Stimulated activated CD8-positive, alpha-beta memory T cell treated with anti-CD3 and anti-CD28 coated beads, Interleukin-4, amount 100 ng/mL, for 24 hours (primary cell): ENCODE results near the gene OR11H6.
"Not testable (repeated sequence)": the region's sequence is repeated elsewhere in the genome, so short reads cannot be mapped to it uniquely, and the experiment has no call there.

Source experiments
- DNase-seq: peaks from one replicate; pipeline ENCODE4 v3.0.0-alpha.2; 2020; ENCODE audit warnings: low read depth

OR11H6 gene

GRCh38 chr14:20223410-20223809 is at the start of gene OR11H6:
Gene OR11H6 (plus strand): TSS chr14:20223710. CDS start chr14:20223710, 0 bp downstream.
- no peak for DNase-seq

- DNase-seq, result not testable (repeated sequence)
Observed at GRCh38 chr14:20174205-20174604, 49.3 kb upstream of the OR11H6 start.

- DNase-seq, result no peak
Observed at GRCh38 chr14:20176330-20176729, 47.2 kb upstream of the OR11H6 start.

- no peak for DNase-seq
Observed at GRCh38 chr14:20177433-20177974, 46.0 kb upstream of the OR11H6 start.

GRCh38 chr14:20179218-20179617 is 44.3 kb upstream of the OR11H6 start:
- no peak for DNase-seq

- no peak for DNase-seq
Observed at GRCh38 chr14:20179880-20180279, 43.6 kb upstream of the OR11H6 start.

GRCh38 chr14:20180486-20180885 is 43.0 kb upstream of the OR11H6 start:
- no peak for DNase-seq

GRCh38 chr14:20184181-20184580 is 39.3 kb upstream of the OR11H6 start:
- DNase-seq, result no peak

GRCh38 chr14:20190596-20190995 is 32.9 kb upstream of the OR11H6 start, which contains the start of gene OR11G2:
Gene OR11G2 (plus strand): TSS chr14:20190896. CDS start chr14:20197438, 6,542 bp downstream.
- no peak for DNase-seq

GRCh38 chr14:20191396-20191795 is 32.1 kb upstream of the OR11H6 start:
- DNase-seq, result no peak

- no peak for DNase-seq
Observed at GRCh38 chr14:20194101-20194500, 29.4 kb upstream of the OR11H6 start.

GRCh38 chr14:20195170-20195569 is 28.3 kb upstream of the OR11H6 start:
- DNase-seq, result not testable (repeated sequence)

GRCh38 chr14:20195911-20196310 is 27.6 kb upstream of the OR11H6 start:
- no peak for DNase-seq

GRCh38 chr14:20197459-20197858 is 26.1 kb upstream of the OR11H6 start:
- no peak for DNase-seq

GRCh38 chr14:20198991-20199390 is 24.5 kb upstream of the OR11H6 start:
- no peak for DNase-seq

GRCh38 chr14:20204721-20205120 is 18.8 kb upstream of the OR11H6 start:
- no peak for DNase-seq

GRCh38 chr14:20209595-20209994 is 13.9 kb upstream of the OR11H6 start:
- no peak for DNase-seq

- not testable (repeated sequence) for DNase-seq
Observed at GRCh38 chr14:20212406-20212805, 11.1 kb upstream of the OR11H6 start.

- DNase-seq, result no peak
Observed at GRCh38 chr14:20215196-20215595, 8.3 kb upstream of the OR11H6 start.

GRCh38 chr14:20219033-20219432 is 4.5 kb upstream of the OR11H6 start:
- DNase-seq, result no peak

GRCh38 chr14:20228681-20229080 is 5.2 kb downstream of the OR11H6 start, which contains the start of gene OR11H7:
Gene OR11H7 (plus strand): TSS chr14:20228981.
- no peak for DNase-seq

- not testable (repeated sequence) for DNase-seq
Observed at GRCh38 chr14:20235415-20235814, 11.9 kb downstream of the OR11H6 start.

GRCh38 chr14:20247646-20248246 is 24.2 kb downstream of the OR11H6 start:
- DNase-seq, result no peak

GRCh38 chr14:20262642-20263128 is 39.2 kb downstream of the OR11H6 start:
- DNase-seq, result no peak
